GM12878 (cell line): Measurements from ENCODE around the gene ATP10A. TPM values are rescaled to one million over a fixed set of nuclear protein-coding genes. Genes with fewer than 3 reads are reported as not detected.

Source experiments
- ATAC-seq: fragments of 200-7000 bp; cut with Tn5 transposase; 3 replicates; pipeline ENCODE4 v1.9.1; 2020; ENCODE audit warnings: mild to moderate bottlenecking, moderate library complexity
- BruUV-seq: library from RNA; stranded (reverse); fragments of 400-500 nt; replicated peaks from 2 replicates; lab custom pipeline; 2021; lab: Mats Ljungman, UMichigan
- CTCF ChIA-PET: fragments of 300-600 bp; sonication (Branson Sonifier 250); formaldehyde crosslinking; extraction: SDS; loops from one replicate; lab custom pipeline; 2021; ENCODE audit warnings: inconsistent platforms; lab: Yijun Ruan, JAX
- POLR2A ChIA-PET: fragments of 350-600 bp; formaldehyde crosslinking; extraction: SDS; loops from one replicate; lab custom pipeline; 2021; ENCODE audit warnings: inconsistent platforms; lab: Charles Lee
- RAD21 ChIA-PET: fragments of 300-600 bp; sonication (Branson Sonifier 250); formaldehyde crosslinking; loops from one replicate; lab custom pipeline; 2023; ENCODE audit warnings: antibody characterized with exemption; ENCODE audit not compliant: unreplicated experiment; lab: Charles Lee
- SMC1A ChIA-PET: fragments of 300-600 bp; sonication (Branson Sonifier 250); formaldehyde crosslinking; loops from one replicate; lab custom pipeline; 2023; ENCODE audit not compliant: unreplicated experiment, uncharacterized antibody; lab: Charles Lee
- DNase-seq: peaks from one replicate; pipeline ENCODE4 v3.0.0-alpha.2; 2011; ENCODE audit warnings: low read depth, low spot score
- FAIRE-seq: peaks from 3 replicates; lab custom pipeline; 2011; peaks lifted over from hg19 to GRCh38; lab: Jason Lieb, UNC
- H2AFZ ChIP-seq: 2 replicates; pipeline ENCODE4 v1.6.0; 2011; ENCODE audit warnings: low read depth, low read length, control low read depth; ENCODE audit not compliant: control insufficient read depth
- H3K27ac ChIP-seq: 2 replicates; pipeline ENCODE4 v1.5.1; 2011; ENCODE audit warnings: control low read depth; ENCODE audit not compliant: control insufficient read depth, insufficient read depth
- H3K27me3 ChIP-seq, 2 experiments: replicated peaks in 1 of 2; 2 replicates each; pipeline versions ENCODE4 v1.6.0 to v1.6.1; 2011; ENCODE audit warnings: low read length in 1 of 2; ENCODE audit not compliant: control insufficient read depth in 2 of 2, insufficient read depth in 2 of 2
- H3K36me3 ChIP-seq, 2 experiments: 2 replicates each; pipeline ENCODE4 v1.5.1; 2011; ENCODE audit warnings: low read length in 1 of 2; ENCODE audit not compliant: control insufficient read depth in 2 of 2, insufficient read depth in 2 of 2
- H3K4me1 ChIP-seq: 2 replicates; pipeline ENCODE4 v1.6.1; 2011; ENCODE audit warnings: mild to moderate bottlenecking, low read length, moderate library complexity, mixed read lengths; ENCODE audit not compliant: control insufficient read depth, insufficient read depth
- H3K4me2 ChIP-seq: 2 replicates; pipeline ENCODE4 v1.6.0; 2011; ENCODE audit warnings: control low read depth; ENCODE audit not compliant: control insufficient read depth, insufficient read depth
- H3K4me3 ChIP-seq: fragments of 200-600 bp; sonication (generic); 2 replicates; pipeline ENCODE4 v1.5.1; 2016
- H3K79me2 ChIP-seq: 2 replicates; pipeline ENCODE4 v1.6.0; 2011; ENCODE audit warnings: low read length; ENCODE audit not compliant: control insufficient read depth, insufficient read depth
- H3K9ac ChIP-seq: 2 replicates; pipeline ENCODE4 v1.8.0; 2011; ENCODE audit warnings: low read length, control low read depth, mixed read lengths; ENCODE audit not compliant: control insufficient read depth, insufficient read depth
- H3K9me3 ChIP-seq: replicated peaks from 3 replicates; pipeline ENCODE4 v1.5.1; 2011; ENCODE audit warnings: mild to moderate bottlenecking, low read length; ENCODE audit not compliant: control insufficient read depth, insufficient read depth
- H4K20me1 ChIP-seq: 2 replicates; pipeline ENCODE4 v1.6.0; 2011; ENCODE audit not compliant: control insufficient read depth, insufficient read depth
- BCL11A ChIP-seq: IDR thresholded peaks from 2 replicates; pipeline ENCODE4 v1.6.1; 2011; ENCODE audit warnings: low read depth, low read length
- CBFB ChIP-seq: IDR thresholded peaks from 2 replicates; pipeline ENCODE4 v1.6.1; 2016; ENCODE audit warnings: antibody characterized with exemption, low read depth
- CBX3 ChIP-seq: fragments of 200-600 bp; sonication (generic); IDR thresholded peaks from 2 replicates; pipeline ENCODE4 v1.6.1; 2016; ENCODE audit warnings: low read depth, borderline replicate concordance
- CEBPZ ChIP-seq: fragments of 150-350 bp; IDR thresholded peaks from 2 replicates; pipeline ENCODE4 v1.6.1; 2016; ENCODE audit warnings: low read depth, low read length
- E2F4 ChIP-seq: IDR thresholded peaks from 2 replicates; pipeline ENCODE4 v1.6.1; 2012; ENCODE audit warnings: low read depth, low read length, improper control_type of control experiment
- HDAC6 ChIP-seq: fragments of 200-600 bp; sonication (generic); IDR thresholded peaks from one replicate; pipeline ENCODE4 v1.8.0; 2017; ENCODE audit warnings: antibody characterized with exemption; ENCODE audit not compliant: unreplicated experiment
- JUND ChIP-seq: IDR thresholded peaks from 2 replicates; pipeline ENCODE4 v1.6.1; 2012; ENCODE audit warnings: low read depth, mild to moderate bottlenecking, low read length, improper control_type of control experiment, moderate library complexity
- RUNX3 ChIP-seq: IDR thresholded peaks from 2 replicates; pipeline ENCODE4 v1.6.1; 2012; ENCODE audit warnings: low read length, inconsistent platforms
- SIX5 ChIP-seq: IDR thresholded peaks from 2 replicates; pipeline ENCODE4 v1.6.1; 2011; ENCODE audit warnings: mild to moderate bottlenecking, low read depth, low read length, moderate library complexity; ENCODE audit not compliant: severe bottlenecking
- SKIL ChIP-seq: fragments of 450-650 bp; IDR thresholded peaks from 2 replicates; pipeline ENCODE4 v1.6.1; 2017; ENCODE audit warnings: mild to moderate bottlenecking, low read depth, inconsistent platforms; ENCODE audit not compliant: poor library complexity, severe bottlenecking
- SMARCA5 ChIP-seq: fragments of 450-650 bp; IDR thresholded peaks from 2 replicates; pipeline ENCODE4 v1.6.1; 2017; ENCODE audit warnings: mild to moderate bottlenecking
- SP1 ChIP-seq: IDR thresholded peaks from one replicate; pipeline ENCODE4 v1.6.1; 2011; ENCODE audit warnings: low read depth, low read length
- SRF ChIP-seq, 2 experiments: IDR thresholded peaks; 2 replicates each; pipeline ENCODE4 v1.6.1; 2011; ENCODE audit warnings: low read depth in 2 of 2, low read length in 2 of 2, mild to moderate bottlenecking in 1 of 2, moderate library complexity in 1 of 2
- TAF1 ChIP-seq: IDR thresholded peaks from 2 replicates; pipeline ENCODE4 v1.6.1; 2011; ENCODE audit warnings: mild to moderate bottlenecking, low read depth, low read length, borderline replicate concordance
- TCF7 ChIP-seq: IDR thresholded peaks from 2 replicates; pipeline ENCODE4 v1.6.1; 2014; ENCODE audit warnings: antibody characterized with exemption, borderline replicate concordance
- USF2 ChIP-seq: IDR thresholded peaks from 2 replicates; pipeline ENCODE4 v1.6.1; 2011; ENCODE audit warnings: low read depth, low read length, improper control_type of control experiment, borderline replicate concordance
- ZNF207 ChIP-seq: fragments of 450-650 bp; IDR thresholded peaks from 2 replicates; pipeline ENCODE4 v1.6.1; 2014; ENCODE audit warnings: antibody characterized with exemption, mild to moderate bottlenecking, borderline replicate concordance
- ZNF622 ChIP-seq: fragments of 450-650 bp; IDR thresholded peaks from 2 replicates; pipeline ENCODE4 v1.6.1; 2017; ENCODE audit warnings: mild to moderate bottlenecking, inconsistent platforms
- WGBS: methylation state at CpG from one replicate; pipeline ENCODE4 v1.1.6; 2016; ENCODE audit warnings: low lambda C conversion rate; ENCODE audit not compliant: insufficient replicate concordance, insufficient coverage; ENCODE audit errors: missing lambda C conversion rate; 5-methylcytosine and 5-hydroxymethylcytosine counted together
- in situ Hi-C: fragments of 300-500 bp; cut with MboI; formaldehyde crosslinking; loops from 9 replicates; pipeline ENCODE4 v1.14.3; 2018; ENCODE audit warnings: mixed read lengths
- intact Hi-C: fragments of 100-400 bp; cut with micrococcal nuclease; formaldehyde crosslinking; loops from one replicate; pipeline ENCODE4 v1.14.2; 2022; ENCODE audit not compliant: unreplicated experiment
- polyA plus RNA-seq, 11 experiments: library from polyadenylated mRNA; depleted of rRNA in 4 of 11; unstranded in 6 of 11; stranded (reverse) in 5 of 11; fragments of >200 nt; fragmentation: Nextera tagmentation in 4 of 11; fragmentation: Illumina TruSeq in 1 of 11; extraction: Ambion mirVana in 4 of 11; extraction: Trizol in 1 of 11; gene quantifications; 1 replicate in 1 of 11; 2 replicates in 10 of 11; pipeline versions ENCODE4 v1.2.1 to v1.2.3, GENCODE V29; 2011 to 2016; ENCODE audit warnings: inconsistent platforms in 2 of 11, missing spikeins in 2 of 11, low read depth in 1 of 11
- total RNA-seq, 4 experiments: library from RNA; depleted of rRNA in 3 of 4; stranded (reverse); fragments of >200 nt in 3 of 4; fragmentation: Illumina TruSeq in 1 of 4; extraction: Trizol in 1 of 4; gene quantifications; 2 replicates each; pipeline versions ENCODE4 v1.2.1 to v1.2.3, GENCODE V29; 2013 to 2021

ATP10A gene
- total and polyA plus RNA-seq, 10 of the 15 experiments (the other 5 are each of a cell fraction or from before 2014, with no cell fraction given): 0.04 to 1.5 (median 0.31) TPM; not detected in 2

- POLR2A ChIA-PET: no interaction called here
- no TSS peak for BruUV-seq
- RAD21 ChIA-PET: no interaction called here
- H3K4me3 ChIP-seq: no peak overlapping the region
- FAIRE-seq (no peak), ATAC-seq (no peak), DNase-seq (no peak)
- no peak overlapping the region for H2AFZ ChIP-seq
- H3K4me2 ChIP-seq: no peak overlapping the region
- H3K27me3 ChIP-seq: no peaks in the 10 kb centered on the region
- no peaks in the 10 kb centered on the region for H3K79me2 ChIP-seq
- no peaks in the 10 kb centered on the region for H3K36me3 ChIP-seq
- intact Hi-C loops (no loop called here), in situ Hi-C loops (loop anchor here (5.0 kb wide), 1 partner anchor 48 kb away; no protein-coding TSS in a partner anchor)
- no peak overlapping the region for H3K9ac ChIP-seq
- SMC1A ChIA-PET: interaction anchor here (1.4 kb wide), 1 partner anchor 16 kb away, joined by 3 read pairs; no protein-coding TSS in a partner anchor
- H3K4me1 ChIP-seq: peaks cover 12% of the 10 kb centered on the region
- WGBS: 21% methylated on average over 4 of the region's 6 CpGs
- no peak overlapping the region for H3K27ac ChIP-seq
- H4K20me1 ChIP-seq: no peaks in the 10 kb centered on the region
- H3K9me3 ChIP-seq: no peaks in the 10 kb centered on the region; the same call in 2 of the 3 replicates
- CTCF ChIA-PET: no interaction called here
- no peak for TF ChIP-seq CEBPZ
- no peak for TF ChIP-seq TCF7
- TF ChIP-seq TAF1: no peak
- no peak for TF ChIP-seq E2F4
- TF ChIP-seq SP1: no peak
- no peak for TF ChIP-seq CBX3
- TF ChIP-seq SMARCA5: no peak
- TF ChIP-seq JUND: no peak
- no peak for TF ChIP-seq ZNF622
- no peak for TF ChIP-seq HDAC6
- TF ChIP-seq USF2: no peak
- no peak for TF ChIP-seq SRF (IDR thresholded peaks at IDR 0.05; ENCODE audit: low read depth in 2 of 2, low read length in 2 of 2)
- TF ChIP-seq SIX5: no peak
- TF ChIP-seq ZNF207: no peak
- no peak for TF ChIP-seq BCL11A
- no peak for TF ChIP-seq CBFB
- no peak for TF ChIP-seq RUNX3
- no peak for TF ChIP-seq SKIL
Observed at GRCh38 chr15:25795712-25796111, 67.4 kb downstream of the ATP10A start.
